ENCODE results near the gene C2orf68. TPM values are rescaled to one million over a fixed set of nuclear protein-coding genes. Genes with fewer than 3 reads are reported as not detected.

The C2orf68 gene
- total and polyA plus RNA-seq, 2 of the 8 experiments (the other 6 are each of a cell fraction or from before 2014, with no cell fraction given): 46.3 to 49.4 TPM

DNA sequence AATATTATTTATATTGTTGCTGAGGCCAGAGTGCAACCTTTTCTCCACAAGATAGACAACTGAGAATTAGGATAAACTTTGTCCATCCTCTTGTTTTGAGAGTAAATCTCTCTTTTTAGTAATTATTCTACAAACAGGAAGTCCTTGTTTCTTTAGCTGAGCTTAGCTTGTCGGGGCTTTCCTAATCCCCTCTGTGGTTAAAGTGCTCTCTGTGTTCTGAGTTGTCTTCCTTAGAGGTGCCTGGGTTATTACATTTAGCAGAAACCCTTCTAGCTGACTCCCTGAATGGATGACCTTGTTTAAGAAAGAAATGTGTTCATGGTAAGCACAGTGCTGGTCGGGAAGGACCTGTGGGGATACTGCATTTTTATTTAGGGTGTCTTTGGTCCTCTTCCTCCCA is 16.8 kb upstream of the C2orf68 start:
- Histone ChIP-seq H2AK5ac (ENCODE audit: low read depth, low read length) (no peak overlapping the region), H4K20me1 (replicated peaks in 1 of 2; ENCODE audit: control insufficient read depth in 1 of 2, insufficient read depth in 2 of 2, low read length in 2 of 2) (peaks cover 0 to 7% of the 10 kb centered on the region in 2 experiments), H3K4me1 (replicated peaks in 1 of 4; ENCODE audit: control insufficient read depth in 3 of 4, insufficient read depth in 4 of 4, low read length in 3 of 4) (no peaks in the 10 kb centered on the region), H2BK120ac (replicated peaks; ENCODE audit: low read depth, low read length) (no peak overlapping the region), H3K56ac (replicated peaks; ENCODE audit: insufficient read length, low read depth, low read length) (no peak overlapping the region), H3K79me1 (ENCODE audit: low read depth, low read length) (0 out of 2 replicates have a peak, but pooled peaks cover 3% of the 10 kb centered on the region), H4K91ac (replicated peaks; ENCODE audit: insufficient read length, low read length) (no peak overlapping the region), H3K9ac (replicated peaks in 1 of 4; ENCODE audit: extremely low read depth in 1 of 4, low read depth in 3 of 4, low read length in 3 of 4) (no peak overlapping the region), H2AFZ (ENCODE audit: low read length) (no peak overlapping the region), H3K79me2 (ENCODE audit: control insufficient read depth in 1 of 2, insufficient read depth in 2 of 2, low read length in 2 of 2) (no peaks in the 10 kb centered on the region; a peak in 1 of 4 replicates), H3K27ac (ENCODE audit: low read depth, low read length) (no peak overlapping the region), H3K23me2 (ENCODE audit: low read depth, low read length) (no peaks in the 10 kb centered on the region), H4K8ac (ENCODE audit: extremely low read depth, insufficient read depth, low read length) (no peak overlapping the region), H3K4ac (replicated peaks; ENCODE audit: insufficient read length, low read depth, low read length) (no peak overlapping the region), H3K18ac (ENCODE audit: extremely low read depth, low read length) (no peak overlapping the region), H3K23ac (ENCODE audit: insufficient read length) (no peak overlapping the region), H3K4me2 (ENCODE audit: insufficient read depth in 1 of 2, low read depth in 2 of 2, low read length in 2 of 2) (no peak overlapping the region), H3K4me3 (ENCODE audit: extremely low read depth in 1 of 4, insufficient read depth in 2 of 4, low read depth in 3 of 4, low read length in 4 of 4) (no peak overlapping the region), H2BK15ac (ENCODE audit: low read length) (no peak overlapping the region), H3K14ac (ENCODE audit: insufficient read length) (no peak overlapping the region), H4K5ac (ENCODE audit: insufficient read length, low read depth, low read length) (no peak overlapping the region), H2BK5ac (ENCODE audit: low read depth, low read length) (no peak overlapping the region), H3K27me3 (replicated peaks in 1 of 4; ENCODE audit: control insufficient read depth in 3 of 4, extremely low read depth in 1 of 4, insufficient read depth in 3 of 4, low read length in 3 of 4) (no peaks in the 10 kb centered on the region), H2BK12ac (ENCODE audit: low read depth, low read length) (no peak overlapping the region), H2BK20ac (ENCODE audit: low read length) (no peak overlapping the region), H3K36me3 (ENCODE audit: control insufficient read depth in 2 of 4, insufficient read depth in 4 of 4, low read length in 3 of 4) (peaks cover 24 to 85% (median 59%) of the 10 kb centered on the region in 4 experiments), H3K9me3 (ENCODE audit: insufficient read depth in 2 of 2, low read depth in 1 of 2, low read length in 1 of 2) (no peaks in the 10 kb centered on the region)
- WGBS, 2 experiments (ENCODE audit: extremely low coverage in 1 of 2, insufficient coverage in 1 of 2, insufficient read length in 1 of 2, insufficient replicate concordance in 2 of 2, low coverage in 1 of 2, low lambda C conversion rate in 2 of 2, missing lambda C conversion rate in 1 of 2): 85% methylated on average over 2 of the region's 2 CpGs; no CpG with 5 or more reads in 1 of the 2 experiments
- no peak for TF ChIP-seq E2F6 (IDR thresholded peaks at IDR 0.05)
- TF ChIP-seq NRF1 (IDR thresholded peaks at IDR 0.05; ENCODE audit: low read depth, low read length): no peak
- no peak for TF ChIP-seq RFX5 (IDR thresholded peaks at IDR 0.05; ENCODE audit: borderline replicate concordance, low read depth, low read length)
- TF ChIP-seq EP300 (IDR thresholded peaks at IDR 0.05; ENCODE audit: borderline replicate concordance in 1 of 2, low read depth in 2 of 2, low read length in 2 of 2): no peak
- ChIA-PET CTCF (ENCODE audit: partially characterized antibody) (interaction anchor here (0.6 to 4.5 kb wide), 4 partner anchors 8 to 222 kb away, joined by 3 to 34 read pairs (median 4); no protein-coding TSS in a partner anchor), POLR2A (ENCODE audit: partially characterized antibody) (interaction anchor here (1.2 to 2.0 kb wide), 3 partner anchors 8 to 24 kb away, joined by 4 to 9 read pairs (median 8); no protein-coding TSS in a partner anchor)
- FAIRE-seq: no peak
- DNase-seq (ENCODE audit: low read depth in 1 of 2, low spot score in 2 of 2): no peak
